ENCODE measurements around the gene PRPF40B. TPM values are rescaled to one million over a fixed set of nuclear protein-coding genes. Genes with fewer than 3 reads are reported as not detected.

The PRPF40B gene
- total and polyA plus RNA-seq, 9 of the 15 experiments (the other 6 are each of a cell fraction or from before 2014, with no cell fraction given), result 0.55 to 10.6 (median 4.8) TPM

GRCh38 chr12:49622501-49623141 is 740 bp upstream of the PRPF40B start (continued):
- TF ChIP-seq ZBTB5 (IDR thresholded peaks at IDR 0.05), result no peak
- TF ChIP-seq ZFX (CRISPR knock-in tag; IDR thresholded peaks at IDR 0.05), result peak; percentile 78
- no peak for TF ChIP-seq MBD2 (IDR thresholded peaks at IDR 0.05; ENCODE audit: borderline replicate concordance, low read depth)
- peak; percentile 92 for TF ChIP-seq L3MBTL2 (IDR thresholded peaks at IDR 0.05)
- peak; percentile 49; the same call in 1 of the 2 replicates for TF ChIP-seq LCOR (CRISPR knock-in tag; IDR thresholded peaks at IDR 0.05)
- TF ChIP-seq, protein P1, sequence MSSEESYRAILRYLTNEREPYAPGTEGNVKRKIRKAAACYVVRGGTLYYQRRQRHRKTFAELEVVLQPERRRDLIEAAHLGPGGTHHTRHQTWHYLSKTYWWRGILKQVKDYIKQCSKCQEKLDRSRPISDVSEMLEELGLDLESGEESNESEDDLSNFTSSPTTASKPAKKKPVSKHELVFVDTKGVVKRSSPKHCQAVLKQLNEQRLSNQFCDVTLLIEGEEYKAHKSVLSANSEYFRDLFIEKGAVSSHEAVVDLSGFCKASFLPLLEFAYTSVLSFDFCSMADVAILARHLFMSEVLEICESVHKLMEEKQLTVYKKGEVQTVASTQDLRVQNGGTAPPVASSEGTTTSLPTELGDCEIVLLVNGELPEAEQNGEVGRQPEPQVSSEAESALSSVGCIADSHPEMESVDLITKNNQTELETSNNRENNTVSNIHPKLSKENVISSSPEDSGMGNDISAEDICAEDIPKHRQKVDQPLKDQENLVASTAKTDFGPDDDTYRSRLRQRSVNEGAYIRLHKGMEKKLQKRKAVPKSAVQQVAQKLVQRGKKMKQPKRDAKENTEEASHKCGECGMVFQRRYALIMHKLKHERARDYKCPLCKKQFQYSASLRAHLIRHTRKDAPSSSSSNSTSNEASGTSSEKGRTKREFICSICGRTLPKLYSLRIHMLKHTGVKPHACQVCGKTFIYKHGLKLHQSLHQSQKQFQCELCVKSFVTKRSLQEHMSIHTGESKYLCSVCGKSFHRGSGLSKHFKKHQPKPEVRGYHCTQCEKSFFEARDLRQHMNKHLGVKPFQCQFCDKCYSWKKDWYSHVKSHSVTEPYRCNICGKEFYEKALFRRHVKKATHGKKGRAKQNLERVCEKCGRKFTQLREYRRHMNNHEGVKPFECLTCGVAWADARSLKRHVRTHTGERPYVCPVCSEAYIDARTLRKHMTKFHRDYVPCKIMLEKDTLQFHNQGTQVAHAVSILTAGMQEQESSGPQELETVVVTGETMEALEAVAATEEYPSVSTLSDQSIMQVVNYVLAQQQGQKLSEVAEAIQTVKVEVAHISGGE (CRISPR knock-in tag; IDR thresholded peaks at IDR 0.05), result 0 out of 6 replicates have a peak, but pooled peaks of 1 of the 3 experiments have one; percentile 27
- TF ChIP-seq GATAD2A (IDR thresholded peaks at IDR 0.05), result no peak
- no peak for TF ChIP-seq ZEB2 (IDR thresholded peaks at IDR 0.05)
- no peak for TF ChIP-seq ZNF232 (CRISPR knock-in tag; IDR thresholded peaks at IDR 0.05)
- no peak for TF ChIP-seq KLF6 (CRISPR knock-in tag; IDR thresholded peaks at IDR 0.05; ENCODE audit: borderline replicate concordance)
- no peak for TF ChIP-seq PREB (CRISPR knock-in tag; IDR thresholded peaks at IDR 0.05)
- TF ChIP-seq, protein P2, sequence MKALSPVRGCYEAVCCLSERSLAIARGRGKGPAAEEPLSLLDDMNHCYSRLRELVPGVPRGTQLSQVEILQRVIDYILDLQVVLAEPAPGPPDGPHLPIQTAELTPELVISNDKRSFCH (CRISPR knock-in tag; IDR thresholded peaks at IDR 0.05), result no peak
- TF ChIP-seq, protein P2 (tag; IDR thresholded peaks at IDR 0.05), result no peak
- TF ChIP-seq KDM2B (CRISPR knock-in tag; IDR thresholded peaks at IDR 0.05), result peak; percentile 81; the same call in 1 of the 2 replicates
- peak; percentile 24; the same call in 1 of the 2 replicates for TF ChIP-seq GABPB1 (CRISPR knock-in tag; IDR thresholded peaks at IDR 0.05)
- peak; percentile 24; the same call in 1 of the 2 replicates for TF ChIP-seq TEAD4 (IDR thresholded peaks at IDR 0.05; ENCODE audit: low read length)
- no peak for TF ChIP-seq TEAD4 (CRISPR knock-in tag; IDR thresholded peaks at IDR 0.05; ENCODE audit: borderline replicate concordance)
- peak; percentile 29 for TF ChIP-seq MAFF (IDR thresholded peaks at IDR 0.05; ENCODE audit: low read length)
- TF ChIP-seq NFYB (IDR thresholded peaks at IDR 0.05; ENCODE audit: extremely low read depth, insufficient read length), result no peak
- TF ChIP-seq ELF1 (tag; IDR thresholded peaks at IDR 0.05), result no peak

Data from K562 (cell line).